Thoracic aorta (tissue), 2 donors: ENCODE measurements around the gene CRISPLD2. TPM values are rescaled to one million over a fixed set of nuclear protein-coding genes. Genes with fewer than 3 reads are reported as not detected.

ENCODE experiments used
- ATAC-seq: fragments of 150-250 bp; one replicate; pipeline ENCODE4 v1.8.0; 2017; ENCODE audit warnings: low read depth; ENCODE audit not compliant: insufficient number of reproducible peaks, low FRiP score
- DNase-seq: peaks from one replicate; pipeline ENCODE4 v3.0.0-alpha.2; 2020; ENCODE audit warnings: low spot score
- H3K27ac ChIP-seq, 2 donors: fragments of 200-600 bp; sonication (generic); 1 replicate in 1 of 2; 2 replicates in 1 of 2; pipeline ENCODE4 v1.5.1; 2016; ENCODE audit warnings: mild to moderate bottlenecking in 2 of 2, moderate library complexity in 2 of 2
- H3K27me3 ChIP-seq: fragments of 200-600 bp; sonication (generic); replicated peaks from 2 replicates; pipeline ENCODE4 v1.6.0; 2016; ENCODE audit warnings: mild to moderate bottlenecking; ENCODE audit not compliant: insufficient read depth
- H3K36me3 ChIP-seq: fragments of 200-600 bp; sonication (generic); one replicate; pipeline ENCODE4 v1.5.1; 2016
- H3K4me1 ChIP-seq, 2 donors: fragments of 200-600 bp; sonication (generic); 1 replicate in 1 of 2; 2 replicates in 1 of 2; pipeline versions ENCODE4 v1.5.1 to v1.6.0; 2016; ENCODE audit warnings: low read depth in 2 of 2, mild to moderate bottlenecking in 1 of 2; ENCODE audit not compliant: control insufficient read depth in 1 of 2
- H3K4me3 ChIP-seq: fragments of 200-600 bp; sonication (generic); 2 replicates; pipeline ENCODE4 v1.5.1; 2016; ENCODE audit warnings: mild to moderate bottlenecking
- H3K9me3 ChIP-seq: fragments of 200-600 bp; sonication (generic); 2 replicates; pipeline ENCODE4 v1.5.1; 2016
- total RNA-seq, 2 donors: library from RNA; depleted of rRNA; stranded (reverse); fragments of >200 nt; gene quantifications; one replicate each; pipeline versions ENCODE4 v1.1.0 to v1.2.3, GENCODE V29; 2016
- TF ChIP-seq, protein P1 (sequence below): fragments of 200-600 bp; sonication (generic); IDR thresholded peaks from one replicate; pipeline ENCODE4 v1.5.1; 2019; ENCODE audit warnings: antibody characterized with exemption

Gene CRISPLD2
- total RNA-seq, 2 donors from 2014 or later: 116 to 390 TPM

GRCh38 chr16:84899414-84899813 is 79.6 kb downstream of the CRISPLD2 start:
- Histone ChIP-seq H3K27ac (no peak overlapping the region), H3K9me3 (no peaks in the 10 kb centered on the region), H3K36me3 (no peaks in the 10 kb centered on the region), H3K4me1 (no peaks in the 10 kb centered on the region), H3K27me3 (no peaks in the 10 kb centered on the region), H3K4me3 (no peak overlapping the region)
- DNase-seq: no peak
- TF ChIP-seq, protein P1, sequence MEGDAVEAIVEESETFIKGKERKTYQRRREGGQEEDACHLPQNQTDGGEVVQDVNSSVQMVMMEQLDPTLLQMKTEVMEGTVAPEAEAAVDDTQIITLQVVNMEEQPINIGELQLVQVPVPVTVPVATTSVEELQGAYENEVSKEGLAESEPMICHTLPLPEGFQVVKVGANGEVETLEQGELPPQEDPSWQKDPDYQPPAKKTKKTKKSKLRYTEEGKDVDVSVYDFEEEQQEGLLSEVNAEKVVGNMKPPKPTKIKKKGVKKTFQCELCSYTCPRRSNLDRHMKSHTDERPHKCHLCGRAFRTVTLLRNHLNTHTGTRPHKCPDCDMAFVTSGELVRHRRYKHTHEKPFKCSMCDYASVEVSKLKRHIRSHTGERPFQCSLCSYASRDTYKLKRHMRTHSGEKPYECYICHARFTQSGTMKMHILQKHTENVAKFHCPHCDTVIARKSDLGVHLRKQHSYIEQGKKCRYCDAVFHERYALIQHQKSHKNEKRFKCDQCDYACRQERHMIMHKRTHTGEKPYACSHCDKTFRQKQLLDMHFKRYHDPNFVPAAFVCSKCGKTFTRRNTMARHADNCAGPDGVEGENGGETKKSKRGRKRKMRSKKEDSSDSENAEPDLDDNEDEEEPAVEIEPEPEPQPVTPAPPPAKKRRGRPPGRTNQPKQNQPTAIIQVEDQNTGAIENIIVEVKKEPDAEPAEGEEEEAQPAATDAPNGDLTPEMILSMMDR: no peak
- no peak for ATAC-seq

DNA sequence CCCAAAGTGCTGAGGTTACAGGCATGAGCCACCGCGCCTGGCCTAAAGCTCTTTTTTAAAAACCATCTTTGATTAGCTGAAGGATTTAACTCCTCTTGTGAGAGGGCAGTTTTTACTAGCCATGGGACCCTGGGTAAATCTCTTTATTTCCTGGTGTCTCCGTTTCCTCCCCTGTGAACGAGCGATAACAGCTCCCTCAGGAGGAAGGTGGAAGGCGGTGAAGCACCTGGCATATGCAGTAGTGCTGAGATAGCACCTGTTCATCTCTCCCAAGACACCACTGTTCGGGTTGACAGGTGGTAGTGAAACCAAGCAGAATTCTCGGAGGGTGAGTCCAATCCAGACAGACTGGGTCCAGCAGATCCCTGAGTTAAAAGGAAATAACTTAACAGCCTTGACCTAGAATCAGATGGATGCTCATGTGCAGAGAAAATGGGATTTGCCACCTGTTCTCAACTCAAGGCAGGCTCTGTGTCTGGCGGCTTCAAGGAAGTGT is 86.2 kb downstream of the CRISPLD2 start:
- Histone ChIP-seq H3K36me3 (no peaks in the 10 kb centered on the region), H3K4me1 (no peaks in the 10 kb centered on the region), H3K27me3 (no peaks in the 10 kb centered on the region), H3K4me3 (no peak overlapping the region), H3K9me3 (no peaks in the 10 kb centered on the region), H3K27ac (no peak overlapping the region)
- DNase-seq (no peak), ATAC-seq (no peak)
- TF ChIP-seq, protein P1: no peak

DNA sequence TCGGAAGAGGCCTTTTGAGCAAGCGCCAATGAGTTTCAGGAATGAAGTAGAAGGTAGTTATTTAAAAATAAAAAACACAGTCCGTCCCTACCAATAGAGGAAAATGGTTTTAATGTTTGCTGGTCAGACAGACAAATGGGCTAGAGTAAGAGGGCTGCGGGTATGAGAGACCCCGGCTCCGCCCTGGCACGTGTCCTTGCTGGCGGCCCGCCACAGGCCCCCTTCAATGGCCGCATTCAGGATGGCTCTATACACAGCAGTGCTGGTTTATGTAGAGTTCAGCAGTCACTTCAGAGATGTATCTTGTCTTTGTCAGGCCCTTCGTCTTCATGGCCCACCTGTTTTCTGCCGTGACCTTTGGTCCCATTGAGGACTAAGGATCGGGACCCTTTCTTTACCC is 87.3 kb downstream of the CRISPLD2 start:
- TF ChIP-seq, protein P1: no peak
- ATAC-seq: no peak
- no peak for DNase-seq
- no peaks in the 10 kb centered on the region for H3K9me3 ChIP-seq
- H3K27ac ChIP-seq: no peak overlapping the region
- H3K4me1 ChIP-seq: no peaks in the 10 kb centered on the region
- no peaks in the 10 kb centered on the region for H3K36me3 ChIP-seq
- no peak overlapping the region for H3K4me3 ChIP-seq
- no peaks in the 10 kb centered on the region for H3K27me3 ChIP-seq

DNA sequence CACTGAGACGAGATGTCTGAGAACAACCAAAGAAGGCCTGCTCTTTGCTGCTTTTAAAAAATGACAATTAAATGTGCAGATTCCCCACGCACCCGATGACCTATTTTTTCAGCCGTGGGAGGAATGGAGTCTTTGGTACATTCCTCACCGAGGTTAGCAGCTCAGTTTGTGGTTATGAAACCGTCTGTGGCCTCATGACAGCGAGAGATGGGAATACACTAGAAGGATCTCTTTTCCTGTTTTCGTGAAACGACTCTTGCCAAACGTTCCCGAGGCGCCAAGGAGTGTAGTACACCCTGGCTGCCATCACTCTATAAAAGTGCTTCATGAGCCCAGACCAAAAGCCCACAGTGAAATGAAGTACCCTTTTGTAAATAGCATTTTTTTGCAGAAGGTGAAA is 87.8 kb downstream of the CRISPLD2 start:
- Histone ChIP-seq H3K4me3 (no peak overlapping the region), H3K27ac (no peak overlapping the region), H3K9me3 (no peaks in the 10 kb centered on the region), H3K4me1 (no peaks in the 10 kb centered on the region), H3K27me3 (no peaks in the 10 kb centered on the region), H3K36me3 (no peaks in the 10 kb centered on the region)
- TF ChIP-seq, protein P1: no peak
- DNase-seq (no peak), ATAC-seq (no peak)

DNA sequence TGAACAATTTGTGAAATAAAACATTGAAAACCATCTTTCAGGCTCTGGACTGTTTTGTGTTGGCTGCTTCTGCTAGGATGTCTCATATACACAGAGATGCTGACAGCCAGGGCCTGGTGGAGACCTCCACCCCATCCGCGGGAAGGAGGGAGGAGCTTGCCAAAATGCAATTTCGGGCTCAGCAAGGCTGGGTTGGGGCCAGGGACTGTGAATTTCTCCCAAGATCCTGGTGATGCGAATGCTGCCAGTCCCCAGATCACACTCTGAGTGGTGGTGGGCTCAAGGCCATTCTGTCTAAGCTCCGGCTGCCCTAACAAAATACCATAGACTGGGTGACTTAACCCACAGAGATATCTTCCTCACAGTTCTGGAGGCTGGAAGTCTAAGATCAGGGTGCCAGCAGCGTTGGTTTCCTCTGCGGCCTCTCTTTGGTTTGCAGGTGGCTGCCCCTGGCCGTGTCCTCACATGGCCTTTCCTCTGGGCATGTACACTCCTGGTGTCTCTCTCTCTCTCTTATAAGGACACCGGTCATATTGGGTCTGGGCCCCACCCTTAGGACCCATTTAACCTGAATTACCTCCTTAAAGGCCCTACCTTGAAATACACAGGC is 89.8 kb downstream of the CRISPLD2 start:
- Histone ChIP-seq H3K27me3 (no peaks in the 10 kb centered on the region), H3K36me3 (no peaks in the 10 kb centered on the region), H3K27ac (no peak overlapping the region), H3K9me3 (no peaks in the 10 kb centered on the region), H3K4me3 (no peak overlapping the region), H3K4me1 (no peaks in the 10 kb centered on the region)
- no peak for ATAC-seq
- TF ChIP-seq, protein P1: no peak
- DNase-seq: no peak
